Measurements from ENCODE around the gene WAPL. TPM values are rescaled to one million over a fixed set of nuclear protein-coding genes. Genes with fewer than 3 reads are reported as not detected.
"Not testable (repeated sequence)": the region's sequence is repeated elsewhere in the genome, so short reads cannot be mapped to it uniquely, and the experiment has no call there.

Gene WAPL, protein sequence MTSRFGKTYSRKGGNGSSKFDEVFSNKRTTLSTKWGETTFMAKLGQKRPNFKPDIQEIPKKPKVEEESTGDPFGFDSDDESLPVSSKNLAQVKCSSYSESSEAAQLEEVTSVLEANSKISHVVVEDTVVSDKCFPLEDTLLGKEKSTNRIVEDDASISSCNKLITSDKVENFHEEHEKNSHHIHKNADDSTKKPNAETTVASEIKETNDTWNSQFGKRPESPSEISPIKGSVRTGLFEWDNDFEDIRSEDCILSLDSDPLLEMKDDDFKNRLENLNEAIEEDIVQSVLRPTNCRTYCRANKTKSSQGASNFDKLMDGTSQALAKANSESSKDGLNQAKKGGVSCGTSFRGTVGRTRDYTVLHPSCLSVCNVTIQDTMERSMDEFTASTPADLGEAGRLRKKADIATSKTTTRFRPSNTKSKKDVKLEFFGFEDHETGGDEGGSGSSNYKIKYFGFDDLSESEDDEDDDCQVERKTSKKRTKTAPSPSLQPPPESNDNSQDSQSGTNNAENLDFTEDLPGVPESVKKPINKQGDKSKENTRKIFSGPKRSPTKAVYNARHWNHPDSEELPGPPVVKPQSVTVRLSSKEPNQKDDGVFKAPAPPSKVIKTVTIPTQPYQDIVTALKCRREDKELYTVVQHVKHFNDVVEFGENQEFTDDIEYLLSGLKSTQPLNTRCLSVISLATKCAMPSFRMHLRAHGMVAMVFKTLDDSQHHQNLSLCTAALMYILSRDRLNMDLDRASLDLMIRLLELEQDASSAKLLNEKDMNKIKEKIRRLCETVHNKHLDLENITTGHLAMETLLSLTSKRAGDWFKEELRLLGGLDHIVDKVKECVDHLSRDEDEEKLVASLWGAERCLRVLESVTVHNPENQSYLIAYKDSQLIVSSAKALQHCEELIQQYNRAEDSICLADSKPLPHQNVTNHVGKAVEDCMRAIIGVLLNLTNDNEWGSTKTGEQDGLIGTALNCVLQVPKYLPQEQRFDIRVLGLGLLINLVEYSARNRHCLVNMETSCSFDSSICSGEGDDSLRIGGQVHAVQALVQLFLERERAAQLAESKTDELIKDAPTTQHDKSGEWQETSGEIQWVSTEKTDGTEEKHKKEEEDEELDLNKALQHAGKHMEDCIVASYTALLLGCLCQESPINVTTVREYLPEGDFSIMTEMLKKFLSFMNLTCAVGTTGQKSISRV (N-terminal part only)
- total RNA-seq (10 to 100 TPM; 26.0 to 33.3 (median 31.8) TPM), polyA plus RNA-seq (10 to 100 TPM; 15.3 to 19.0 TPM)
- long read RNA-seq, donor 1, partial matches to known transcripts = 34 of 36 reads
- long read RNA-seq, donor 1, other reads (novel, unspliced or antisense) = 2 of 36 reads
- long read RNA-seq, donor 2, full-length matches to known transcripts = 9 of 23 reads
- long read RNA-seq, donor 2, partial matches to known transcripts = 14 of 23 reads
- long read RNA-seq, donor 2, other reads (novel, unspliced or antisense) = 0 of 23 reads
- long read RNA-seq, donor 3, full-length matches to known transcripts = 48 of 73 reads
- long read RNA-seq, donor 3, partial matches to known transcripts = 9 of 73 reads
- long read RNA-seq, donor 3, other reads (novel, unspliced or antisense) = 16 of 73 reads

DNA sequence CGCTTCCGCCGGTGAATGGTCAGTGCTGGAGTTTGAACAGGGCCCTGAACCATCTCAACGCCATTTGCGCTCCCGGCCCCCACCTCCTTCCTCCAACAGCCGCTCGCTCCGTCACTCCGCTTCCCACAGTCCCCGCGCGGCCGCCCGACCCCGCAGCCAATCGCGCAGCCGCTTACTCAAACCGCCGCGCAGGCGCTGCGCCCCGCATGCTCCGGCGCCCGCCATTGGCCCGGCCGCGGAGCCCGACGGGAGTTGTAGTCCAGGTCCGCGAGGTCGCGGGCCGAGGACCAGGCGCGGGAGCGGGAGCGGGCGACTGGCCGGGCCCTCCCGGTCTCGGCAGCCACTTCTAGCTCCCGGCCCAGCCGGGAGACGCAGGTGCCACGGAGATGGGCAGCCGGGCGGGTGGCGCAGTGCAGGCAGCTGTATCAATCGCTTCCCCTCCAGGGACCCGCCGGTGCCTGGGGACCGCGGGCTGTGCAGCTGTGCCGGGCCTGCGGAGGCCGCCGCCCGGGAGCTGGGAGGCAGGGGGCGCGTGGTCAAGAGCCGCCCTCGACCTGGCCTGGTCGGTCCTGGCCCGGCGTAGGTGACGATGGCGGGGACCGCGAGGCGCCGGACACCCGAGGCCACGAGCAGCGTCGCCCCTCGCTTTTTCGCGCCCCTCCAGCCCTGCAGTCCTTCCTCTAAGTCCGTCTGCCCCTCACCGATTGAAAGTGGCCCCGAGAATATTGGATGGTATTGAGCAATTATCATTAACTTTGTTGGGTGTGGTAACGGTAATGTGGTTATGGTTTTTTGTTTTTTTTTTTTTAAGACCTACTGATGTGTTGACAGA lies at the start of gene WAPL:
Gene WAPL (minus strand): TSS at position 115 of the 832 bp plus-strand sequence. CDS start 3,723 bp downstream, outside the sequence.
- whole genome bisulfite sequencing, 3 donors = 0 to 1% (median 0%) methylated on average over 59 to 87 of the region's 87 CpGs
- H3K9me3 ChIP-seq = no peaks in the 10 kb centered on the region
- H3K4me1 ChIP-seq (ENCODE audit: insufficient read depth) = peaks cover 4% of the 10 kb centered on the region
- peak; percentile 93 to 97 (median 95) for DNase-seq
- peak within 1 kb of the TSS; percentile 86 to 90 for H3K27ac ChIP-seq
- H3K4me3 ChIP-seq = peak within 1 kb of the TSS; percentile 98
- H3K36me3 ChIP-seq = no peaks in the 10 kb centered on the region
- TF ChIP-seq, protein P1, sequence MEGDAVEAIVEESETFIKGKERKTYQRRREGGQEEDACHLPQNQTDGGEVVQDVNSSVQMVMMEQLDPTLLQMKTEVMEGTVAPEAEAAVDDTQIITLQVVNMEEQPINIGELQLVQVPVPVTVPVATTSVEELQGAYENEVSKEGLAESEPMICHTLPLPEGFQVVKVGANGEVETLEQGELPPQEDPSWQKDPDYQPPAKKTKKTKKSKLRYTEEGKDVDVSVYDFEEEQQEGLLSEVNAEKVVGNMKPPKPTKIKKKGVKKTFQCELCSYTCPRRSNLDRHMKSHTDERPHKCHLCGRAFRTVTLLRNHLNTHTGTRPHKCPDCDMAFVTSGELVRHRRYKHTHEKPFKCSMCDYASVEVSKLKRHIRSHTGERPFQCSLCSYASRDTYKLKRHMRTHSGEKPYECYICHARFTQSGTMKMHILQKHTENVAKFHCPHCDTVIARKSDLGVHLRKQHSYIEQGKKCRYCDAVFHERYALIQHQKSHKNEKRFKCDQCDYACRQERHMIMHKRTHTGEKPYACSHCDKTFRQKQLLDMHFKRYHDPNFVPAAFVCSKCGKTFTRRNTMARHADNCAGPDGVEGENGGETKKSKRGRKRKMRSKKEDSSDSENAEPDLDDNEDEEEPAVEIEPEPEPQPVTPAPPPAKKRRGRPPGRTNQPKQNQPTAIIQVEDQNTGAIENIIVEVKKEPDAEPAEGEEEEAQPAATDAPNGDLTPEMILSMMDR (IDR thresholded peaks at IDR 0.05) = no peak
- peak; percentile 71 for TF ChIP-seq POLR2A (IDR thresholded peaks at IDR 0.05)
- no peaks in the 10 kb centered on the region for H3K27me3 ChIP-seq
- intact Hi-C loops (cut with DNase I) = no loop called here

DNA sequence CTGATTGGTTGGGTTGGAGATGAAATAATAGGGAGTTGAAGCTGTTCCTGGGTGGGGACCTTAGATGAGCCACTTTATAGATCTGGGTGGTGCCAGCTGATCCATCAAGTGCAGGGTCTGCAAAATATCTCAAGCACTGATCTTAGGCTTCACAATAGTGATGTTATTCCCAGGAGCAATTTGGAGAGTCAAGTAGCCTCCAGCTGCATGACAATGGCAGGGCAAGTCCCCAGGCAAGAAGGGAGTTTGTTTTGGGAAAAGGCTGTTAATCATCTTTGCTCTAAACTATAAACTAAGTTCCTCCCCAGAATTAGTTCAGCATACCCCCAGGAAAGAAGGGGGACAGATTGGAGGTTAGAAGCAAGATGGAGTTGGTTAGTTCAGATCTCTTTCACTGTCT lies 47.7 kb upstream of the WAPL start:
- Histone ChIP-seq H3K4me1 (ENCODE audit: insufficient read depth) (no peaks in the 10 kb centered on the region), H3K36me3 (no peaks in the 10 kb centered on the region), H3K9me3 (no peaks in the 10 kb centered on the region), H3K27me3 (no peaks in the 10 kb centered on the region), H3K27ac (no peak overlapping the region), H3K4me3 (no peak overlapping the region)
- TF ChIP-seq EP300 (IDR thresholded peaks at IDR 0.05) = no peak
- TF ChIP-seq POLR2A (IDR thresholded peaks at IDR 0.05) = no peak
- TF ChIP-seq, protein P1 (IDR thresholded peaks at IDR 0.05) = no peak
- intact Hi-C loops (cut with DNase I) = no loop called here
- DNase-seq = no peak

DNA sequence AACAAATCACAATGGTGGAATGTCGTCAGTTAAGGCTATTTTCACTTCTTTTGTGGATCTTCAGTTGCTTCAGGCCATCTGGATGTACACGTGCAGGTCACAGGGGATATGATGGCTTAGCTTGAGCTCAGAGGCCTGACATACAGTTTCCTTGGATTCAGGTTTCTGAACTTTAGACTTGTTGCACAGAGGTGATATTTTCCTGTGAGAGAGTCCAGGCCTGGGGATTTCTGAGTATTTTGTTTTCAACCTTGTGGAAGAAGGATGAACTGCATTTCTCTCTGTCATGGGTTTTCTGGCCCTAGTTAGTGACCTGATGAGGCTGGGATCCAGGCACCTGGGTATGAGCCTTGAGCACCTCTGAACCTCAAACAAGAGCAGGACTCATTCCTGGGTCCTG lies 44.9 kb upstream of the WAPL start:
- DNase-seq; intact Hi-C loops (cut with DNase I); H3K9me3 ChIP-seq; H3K4me3 ChIP-seq; H3K4me1 ChIP-seq (ENCODE audit: insufficient read depth); H3K27ac ChIP-seq; H3K36me3 ChIP-seq; H3K27me3 ChIP-seq: not testable (repeated sequence)
- WGBS, 3 donors = 76 to 81% (median 81%) methylated on average over 2 of the region's 2 CpGs

DNA sequence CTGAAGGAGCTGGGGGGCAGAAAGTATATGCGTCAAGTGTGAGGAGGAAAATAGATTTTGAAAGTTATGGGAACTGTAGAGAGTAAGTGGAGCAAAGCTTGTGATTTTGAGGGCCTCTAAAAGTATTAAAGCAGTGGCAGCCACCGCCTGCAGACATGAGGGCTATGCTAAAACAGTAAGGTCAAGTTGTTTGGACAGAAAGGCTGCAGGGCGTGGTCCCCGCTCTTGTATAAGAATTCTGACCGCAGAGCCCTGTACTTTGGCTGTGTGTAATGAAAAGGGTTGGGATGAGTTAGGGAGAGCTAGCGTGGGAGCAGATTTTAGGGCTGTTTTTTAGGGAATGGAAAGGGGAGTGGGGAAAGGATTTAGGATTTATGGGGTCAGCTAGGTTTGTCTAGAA lies 41.7 kb upstream of the WAPL start:
- DNase-seq; H3K9me3 ChIP-seq; H3K36me3 ChIP-seq; H3K27ac ChIP-seq; intact Hi-C loops (cut with DNase I); H3K4me1 ChIP-seq (ENCODE audit: insufficient read depth); H3K4me3 ChIP-seq; H3K27me3 ChIP-seq: not testable (repeated sequence)
- 74 to 79% (median 74%) methylated on average over 6 of the region's 6 CpGs for WGBS, 3 donors

DNA sequence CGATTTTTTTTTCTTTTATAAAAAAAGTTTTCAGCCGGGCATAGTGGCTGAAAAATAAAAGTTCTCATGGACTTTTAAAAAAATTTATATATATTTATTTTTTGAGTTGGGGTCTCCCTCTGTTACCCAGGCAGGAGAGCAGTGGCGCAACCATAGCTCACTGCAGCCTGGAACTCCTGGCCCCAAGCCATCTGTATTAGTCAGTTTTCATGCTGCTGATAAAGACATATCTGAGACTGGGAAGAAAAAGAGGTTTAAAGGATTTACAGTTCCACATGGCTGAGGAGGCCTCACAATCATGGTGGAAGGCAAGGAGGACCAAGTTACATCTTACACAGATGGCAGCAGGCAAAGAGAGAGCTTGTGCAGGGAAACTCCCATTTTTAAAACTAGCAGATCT lies 37.1 kb upstream of the WAPL start:
- DNase-seq; H3K9me3 ChIP-seq; H3K27ac ChIP-seq; intact Hi-C loops (cut with DNase I); H3K36me3 ChIP-seq; H3K4me1 ChIP-seq (ENCODE audit: insufficient read depth); H3K4me3 ChIP-seq; H3K27me3 ChIP-seq: not testable (repeated sequence)
- WGBS, 3 donors = 80 to 88% (median 82%) methylated on average over 3 of the region's 3 CpGs

Data from ovary (tissue), 10 donors.